GM12874 (cell line): ENCODE results near the gene CXXC5.
A peak's percentile ranks its signal among the peaks of the same experiment; 100 is the strongest.

ENCODE experiments used
- TF ChIP-seq, protein P1 (sequence below): IDR thresholded peaks from 2 replicates; pipeline ENCODE4 v1.5.1; 2011; ENCODE audit warnings: low read depth, mild to moderate bottlenecking, control low read depth, low read length, moderate library complexity; ENCODE audit not compliant: insufficient read depth

The CXXC5 gene

DNA sequence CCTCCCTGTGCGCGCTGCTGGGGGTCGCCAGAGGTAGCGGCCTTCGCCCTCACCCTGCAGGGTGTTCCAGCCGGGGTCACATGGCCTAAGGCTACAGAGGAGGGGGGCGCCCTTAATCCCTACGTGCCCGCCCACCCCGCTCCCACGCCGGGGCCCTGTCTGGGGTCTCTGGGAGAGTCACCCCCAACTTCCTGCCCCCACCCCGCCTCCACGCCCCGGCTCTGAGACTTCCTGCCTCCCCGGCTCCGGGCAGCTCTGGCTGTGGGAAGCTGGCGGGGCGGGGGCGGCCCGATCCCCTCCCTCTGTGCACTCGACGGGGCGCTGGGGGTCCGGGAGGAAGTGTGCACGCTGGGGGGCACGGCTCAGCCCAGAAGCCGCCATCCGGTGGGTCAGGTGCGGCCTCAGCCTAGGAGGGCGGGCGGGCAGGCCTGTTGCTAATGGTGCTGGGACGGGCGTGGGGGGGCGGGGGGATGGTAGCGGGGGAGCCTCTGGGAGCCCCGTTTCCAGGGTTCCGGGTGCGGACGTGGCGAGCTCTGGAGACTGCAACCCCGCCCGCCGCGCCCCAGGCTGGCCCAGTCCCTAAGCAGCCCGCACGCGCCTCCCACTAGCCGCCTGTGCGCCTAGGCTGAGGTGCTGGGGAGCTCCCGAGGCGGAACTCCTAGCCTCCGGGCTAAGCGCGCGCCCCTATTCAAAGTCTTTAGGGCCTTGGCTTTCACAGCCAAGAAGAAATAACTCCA lies 61.6 kb downstream of the CXXC5 start:
- TF ChIP-seq, protein P1, sequence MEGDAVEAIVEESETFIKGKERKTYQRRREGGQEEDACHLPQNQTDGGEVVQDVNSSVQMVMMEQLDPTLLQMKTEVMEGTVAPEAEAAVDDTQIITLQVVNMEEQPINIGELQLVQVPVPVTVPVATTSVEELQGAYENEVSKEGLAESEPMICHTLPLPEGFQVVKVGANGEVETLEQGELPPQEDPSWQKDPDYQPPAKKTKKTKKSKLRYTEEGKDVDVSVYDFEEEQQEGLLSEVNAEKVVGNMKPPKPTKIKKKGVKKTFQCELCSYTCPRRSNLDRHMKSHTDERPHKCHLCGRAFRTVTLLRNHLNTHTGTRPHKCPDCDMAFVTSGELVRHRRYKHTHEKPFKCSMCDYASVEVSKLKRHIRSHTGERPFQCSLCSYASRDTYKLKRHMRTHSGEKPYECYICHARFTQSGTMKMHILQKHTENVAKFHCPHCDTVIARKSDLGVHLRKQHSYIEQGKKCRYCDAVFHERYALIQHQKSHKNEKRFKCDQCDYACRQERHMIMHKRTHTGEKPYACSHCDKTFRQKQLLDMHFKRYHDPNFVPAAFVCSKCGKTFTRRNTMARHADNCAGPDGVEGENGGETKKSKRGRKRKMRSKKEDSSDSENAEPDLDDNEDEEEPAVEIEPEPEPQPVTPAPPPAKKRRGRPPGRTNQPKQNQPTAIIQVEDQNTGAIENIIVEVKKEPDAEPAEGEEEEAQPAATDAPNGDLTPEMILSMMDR = no peak

DNA sequence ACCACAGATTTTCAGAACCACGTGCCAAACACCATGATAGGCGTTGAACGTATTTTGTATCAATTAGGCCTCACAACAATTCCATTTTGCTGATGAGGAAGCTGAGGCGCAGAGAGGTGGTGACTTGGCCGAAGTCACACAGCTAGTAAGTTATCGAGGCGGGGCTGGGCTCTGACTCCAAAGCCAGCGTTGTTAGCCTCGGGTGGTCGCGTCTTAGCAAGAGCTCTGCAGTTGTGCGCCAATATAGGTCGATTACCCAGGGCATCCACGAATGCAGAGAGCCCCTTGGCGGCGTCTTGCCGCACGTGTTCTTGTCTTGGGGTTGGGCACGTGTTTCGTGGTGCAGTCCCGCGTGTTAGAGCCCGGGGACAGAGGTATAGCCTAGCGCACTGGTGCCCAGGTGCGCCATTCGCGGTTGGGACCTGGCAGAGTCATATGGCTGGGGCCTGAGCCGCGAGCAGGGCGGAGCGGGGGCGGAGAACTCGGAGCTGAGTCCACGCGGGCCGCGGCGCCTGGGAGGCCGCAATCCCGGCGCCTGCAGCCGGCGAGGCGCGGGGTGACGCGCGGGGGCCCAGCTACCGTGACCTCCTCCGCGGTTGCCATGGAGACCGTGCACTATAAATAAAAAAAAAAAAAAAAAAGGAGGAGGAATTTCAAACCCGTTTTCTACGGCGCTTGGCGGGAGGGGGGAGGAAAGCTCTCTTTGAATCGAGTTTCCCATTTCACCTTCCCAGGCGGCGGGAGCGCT lies 62.3 kb downstream of the CXXC5 start:
- TF ChIP-seq, protein P1 = no peak

DNA sequence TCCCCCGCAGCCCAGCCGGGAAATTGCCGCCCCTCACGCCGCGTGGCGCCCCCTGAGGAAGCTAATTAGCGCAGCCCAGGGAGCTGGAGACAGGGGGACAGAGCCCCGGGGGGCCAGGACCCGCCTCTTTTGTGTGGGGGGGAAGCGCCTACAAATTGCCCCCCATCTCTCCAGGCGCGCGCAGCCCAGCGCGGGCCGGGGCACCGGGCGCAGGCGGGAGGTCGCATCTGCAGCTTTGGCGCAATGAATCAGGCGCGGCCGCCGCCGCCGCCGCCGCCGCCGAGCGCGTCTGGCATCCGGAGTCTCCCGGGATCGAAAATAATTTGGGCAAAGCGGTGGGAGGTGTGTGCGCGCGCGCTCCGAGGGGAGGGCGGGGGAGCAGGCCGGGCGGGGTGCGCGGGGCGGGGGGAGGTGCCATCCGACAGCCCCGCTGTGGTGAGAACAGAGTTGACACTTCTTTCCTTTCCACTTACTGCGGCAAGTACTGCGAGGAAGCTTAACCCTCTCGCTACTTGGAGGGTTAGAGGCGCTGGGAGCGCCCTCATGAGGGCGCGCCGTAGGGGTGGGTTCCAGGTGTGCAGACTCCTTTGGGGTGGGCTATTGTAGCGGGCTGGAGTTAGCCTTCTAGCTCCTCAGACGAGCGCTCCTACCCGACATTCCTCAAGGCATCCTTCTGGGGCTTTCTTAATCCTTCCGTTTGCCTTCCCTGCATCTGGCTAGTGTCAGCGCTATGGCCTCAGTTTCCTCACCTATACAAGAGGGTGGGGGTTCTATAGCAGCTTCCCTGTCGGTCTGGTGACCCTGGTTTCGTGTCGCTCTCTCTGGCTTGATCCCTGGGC lies 63.1 kb downstream of the CXXC5 start:
- TF ChIP-seq, protein P1 = peak; percentile 54

DNA sequence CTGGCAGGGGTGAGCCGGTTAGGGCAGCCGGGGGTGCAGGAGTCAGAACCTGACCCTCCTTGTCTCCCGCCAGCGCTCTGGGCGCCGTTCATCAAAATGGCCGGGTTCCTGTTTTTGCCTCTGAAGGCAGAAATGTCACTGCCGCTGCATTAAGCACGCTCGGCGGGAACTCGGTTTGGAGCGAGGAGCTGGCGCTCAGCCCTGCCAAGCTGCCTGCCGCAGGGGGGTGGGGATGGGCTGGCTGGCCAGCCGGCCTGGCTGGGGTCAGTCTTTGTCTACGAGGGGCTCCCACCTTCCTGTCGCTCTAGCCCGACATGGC lies 63.7 kb downstream of the CXXC5 start:
- TF ChIP-seq, protein P1 = no peak

DNA sequence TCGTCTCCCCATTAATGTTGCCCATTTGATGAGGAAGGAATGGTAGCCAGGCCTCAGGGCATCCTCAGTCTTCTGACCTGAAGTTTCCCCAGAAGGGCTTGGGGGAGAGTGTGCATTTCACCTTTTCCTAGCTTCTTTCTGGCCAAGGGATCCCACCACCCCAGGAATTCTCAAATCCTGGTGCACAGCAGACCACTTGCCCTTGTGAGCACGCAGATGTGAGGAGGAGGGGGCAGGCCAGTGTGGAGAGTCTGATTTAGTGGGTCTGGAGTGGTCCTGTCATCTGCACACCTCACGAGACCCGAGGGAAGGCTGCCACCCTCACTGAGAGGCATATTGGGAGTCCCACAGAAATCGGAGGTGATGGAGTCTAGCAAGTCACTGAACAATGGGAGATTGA lies 64.3 kb downstream of the CXXC5 start:
- TF ChIP-seq, protein P1 = no peak

DNA sequence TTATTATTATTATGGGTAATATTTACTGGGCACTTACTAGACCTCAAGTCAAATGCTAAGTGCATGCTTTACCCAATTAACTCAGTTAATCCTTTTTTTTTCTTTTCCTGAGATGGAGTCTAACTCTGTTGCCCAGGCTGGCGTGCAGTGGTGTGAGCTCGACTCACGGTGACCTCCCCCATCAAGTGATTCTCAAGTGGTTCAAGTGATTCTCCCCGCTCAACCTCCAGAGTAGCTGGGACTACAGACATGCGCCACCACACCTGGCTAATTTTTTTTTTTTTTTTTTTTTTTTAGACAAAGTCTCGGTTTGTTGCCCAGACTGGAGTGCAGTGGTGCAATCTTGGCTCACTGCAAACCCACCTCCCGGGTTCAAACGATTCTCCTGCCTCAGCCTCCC lies 69.1 kb downstream of the CXXC5 start:
- TF ChIP-seq, protein P1 = no peak

DNA sequence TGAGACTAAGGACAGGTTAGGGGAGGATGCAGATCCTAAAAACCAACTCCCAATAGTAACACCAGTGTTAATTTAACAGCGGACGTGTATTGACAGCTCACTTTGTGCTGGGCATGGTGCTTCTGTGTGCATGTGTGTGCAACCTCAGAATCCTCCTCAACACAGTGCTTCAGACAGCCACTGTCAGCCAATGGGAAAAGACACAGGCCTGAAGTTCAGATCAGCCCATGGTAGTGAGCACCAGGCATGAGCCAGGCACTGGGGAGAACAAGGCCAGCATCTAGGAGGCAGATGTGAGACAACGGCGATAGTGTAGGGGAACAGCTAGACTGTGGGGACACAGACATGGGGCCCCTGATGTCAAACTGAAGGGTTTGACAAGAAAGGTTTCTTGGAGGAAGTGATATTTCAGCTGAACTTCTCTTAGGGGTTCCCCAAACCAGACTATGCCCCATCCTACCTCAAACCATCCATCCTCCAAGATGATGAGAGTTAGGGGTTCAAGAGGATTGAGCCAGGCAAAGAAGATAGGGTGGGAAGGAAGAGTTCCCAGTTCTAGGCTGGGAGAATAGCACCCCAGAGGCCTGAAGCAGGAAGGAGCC lies 75.9 kb downstream of the CXXC5 start:
- TF ChIP-seq, protein P1 = no peak
